OCI-LY3 (cell line): ENCODE measurements around the gene GSTA2.
"Not testable (repeated sequence)": the region's sequence is repeated elsewhere in the genome, so short reads cannot be mapped to it uniquely, and the experiment has no call there.

ENCODE experiments used
- H2AFZ ChIP-seq: fragments of 200-600, 300-600 bp; shearing (Covaris generic); 2 replicates; pipeline ENCODE4 v1.6.0; 2014; ENCODE audit warnings: antibody characterized with exemption, low read depth, low read length
- H3K27ac ChIP-seq: fragments of 200-600, 300-600 bp; sonication (generic); 2 replicates; pipeline ENCODE4 v1.5.1; 2014; ENCODE audit warnings: mild to moderate bottlenecking, low read length, moderate library complexity, mixed read lengths
- H3K27me3 ChIP-seq: fragments of 200-600, 300-600 bp; sonication (generic); 2 replicates; pipeline ENCODE4 v1.6.1; 2014; ENCODE audit warnings: low read depth, low read length, mixed read lengths
- H3K36me3 ChIP-seq: fragments of 200-600, 300-600 bp; sonication (generic); replicated peaks from 2 replicates; pipeline ENCODE3; 2014; ENCODE audit warnings: low read depth, low read length, mixed read lengths
- H3K4me1 ChIP-seq: fragments of 300-600, 200-600 bp; sonication (generic); 2 replicates; pipeline ENCODE4 v1.6.1; 2014; ENCODE audit warnings: low read length, mixed read lengths
- H3K4me2 ChIP-seq: fragments of 200-600, 300-600 bp; sonication (generic); 2 replicates; pipeline ENCODE4 v1.6.1; 2014; ENCODE audit warnings: low read length, mixed read lengths
- H3K4me3 ChIP-seq: fragments of 300-600, 200-600 bp; sonication (generic); 2 replicates; pipeline ENCODE4 v1.5.1; 2014; ENCODE audit warnings: antibody characterized with exemption, mild to moderate bottlenecking, low read length, moderate library complexity
- H3K79me2 ChIP-seq: fragments of 300-600, 200-600 bp; shearing (Covaris generic); 2 replicates; pipeline ENCODE4 v1.6.1; 2014; ENCODE audit warnings: mild to moderate bottlenecking, low read length, mixed read lengths
- H3K9ac ChIP-seq: fragments of 300-600, 200-600 bp; shearing (Covaris generic); 2 replicates; pipeline ENCODE4 v1.6.0; 2014; ENCODE audit warnings: mild to moderate bottlenecking, low read length, moderate library complexity
- H3K9me3 ChIP-seq: fragments of 200-600, 300-600 bp; shearing (Covaris generic); 2 replicates; pipeline ENCODE4 v1.6.1; 2014; ENCODE audit warnings: low read length, mixed read lengths; ENCODE audit not compliant: insufficient read depth
- H4K20me1 ChIP-seq: fragments of 200-600, 300-600 bp; sonication (generic); 2 replicates; pipeline ENCODE4 v1.6.1; 2016; ENCODE audit warnings: low read length, mixed read lengths; ENCODE audit not compliant: insufficient read depth
- CTCF ChIP-seq: fragments of 200-600, 300-600 bp; sonication (generic); IDR thresholded peaks from 2 replicates; pipeline ENCODE4 v1.5.1; 2014; ENCODE audit warnings: antibody characterized with exemption, low read length, low read depth
- EZH2phosphoT487 ChIP-seq: fragments of 200-600 bp; shearing (Covaris generic); IDR thresholded peaks from 2 replicates; pipeline ENCODE4 v1.6.1; 2018; ENCODE audit warnings: antibody characterized with exemption, mixed run types, low read depth

GSTA2 gene

GRCh38 chr6:52788478-52788877 is 25.2 kb upstream of the GSTA2 start:
- Histone ChIP-seq H3K36me3 (no peaks in the 10 kb centered on the region), H3K79me2 (no peaks in the 10 kb centered on the region), H3K4me2 (no peak overlapping the region), H4K20me1 (no peaks in the 10 kb centered on the region), H3K4me1 (no peaks in the 10 kb centered on the region), H3K27me3 (no peaks in the 10 kb centered on the region), H3K27ac (no peak overlapping the region), H2AFZ (no peak overlapping the region), H3K4me3 (no peak overlapping the region), H3K9ac (no peak overlapping the region), H3K9me3 (no peaks in the 10 kb centered on the region)
- TF ChIP-seq EZH2phosphoT487, result no peak
- no peak for TF ChIP-seq CTCF

- Histone ChIP-seq H3K4me1 (no peaks in the 10 kb centered on the region), H3K4me3 (no peak overlapping the region), H2AFZ (no peak overlapping the region), H3K36me3 (no peaks in the 10 kb centered on the region), H4K20me1 (no peaks in the 10 kb centered on the region), H3K9me3 (no peaks in the 10 kb centered on the region), H3K4me2 (no peak overlapping the region), H3K9ac (no peak overlapping the region), H3K27ac (no peak overlapping the region), H3K79me2 (no peaks in the 10 kb centered on the region), H3K27me3 (no peaks in the 10 kb centered on the region)
- TF ChIP-seq EZH2phosphoT487 (no peak), CTCF (no peak)
Measured at GRCh38 chr6:52787917-52788316, 24.6 kb upstream of the GSTA2 start.

GRCh38 chr6:52786249-52786956 is 23.1 kb upstream of the GSTA2 start:
- Histone ChIP-seq H3K36me3 (no peaks in the 10 kb centered on the region), H3K4me3 (no peak overlapping the region), H3K27me3 (no peaks in the 10 kb centered on the region), H3K27ac (no peak overlapping the region), H3K9me3 (no peaks in the 10 kb centered on the region), H3K4me2 (no peak overlapping the region), H2AFZ (no peak overlapping the region), H4K20me1 (no peaks in the 10 kb centered on the region), H3K9ac (no peak overlapping the region), H3K79me2 (no peaks in the 10 kb centered on the region), H3K4me1 (no peaks in the 10 kb centered on the region)
- TF ChIP-seq CTCF (no peak), EZH2phosphoT487 (no peak)

- not testable (repeated sequence) for H3K9me3 ChIP-seq, H4K20me1 ChIP-seq, H3K4me3 ChIP-seq, H3K9ac ChIP-seq, H3K36me3 ChIP-seq, H3K4me2 ChIP-seq, H3K27ac ChIP-seq, H3K27me3 ChIP-seq, H3K4me1 ChIP-seq, H2AFZ ChIP-seq, H3K79me2 ChIP-seq
Measured at GRCh38 chr6:52782696-52783274, 19.5 kb upstream of the GSTA2 start.

DNA sequence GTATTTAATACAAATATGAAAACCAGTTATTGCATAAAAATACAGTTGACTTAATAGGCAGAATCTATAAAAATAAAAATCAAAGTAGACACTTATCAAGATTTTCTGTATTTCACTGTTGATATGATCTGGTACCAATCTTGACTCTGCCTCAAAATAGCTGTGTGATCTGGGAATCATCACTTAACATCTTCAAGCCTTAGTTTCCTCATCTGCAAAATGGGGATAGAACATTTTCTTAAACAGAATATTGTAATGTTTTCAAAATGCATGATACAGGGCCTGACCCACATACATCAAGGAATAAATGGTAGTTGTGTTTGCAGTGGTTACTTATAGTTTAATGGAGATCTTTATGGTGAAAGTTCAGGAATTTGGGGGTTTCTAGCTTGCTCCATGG is 18.9 kb upstream of the GSTA2 start:
- H3K4me2 ChIP-seq, H3K4me3 ChIP-seq, H3K27ac ChIP-seq, H3K79me2 ChIP-seq, H4K20me1 ChIP-seq, H3K4me1 ChIP-seq, H3K9ac ChIP-seq, H3K9me3 ChIP-seq, H3K27me3 ChIP-seq, H3K36me3 ChIP-seq, H2AFZ ChIP-seq: not testable (repeated sequence)
